Tibial nerve (tissue), 3 donors: ENCODE results near the gene TMC7.

ENCODE experiments used
- POLR2A ChIP-seq, 2 donors: fragments of 450-650 bp; IDR thresholded peaks; one replicate each; pipeline ENCODE4 v1.6.1; 2017; ENCODE audit warnings: antibody characterized with exemption in 2 of 2, mild to moderate bottlenecking in 2 of 2, moderate library complexity in 2 of 2
- TF ChIP-seq, protein P1 (sequence below), 5 experiments: fragments of 200-600 bp in 3 of 5; fragments of 450-650 bp in 2 of 5; sonication (generic) in 3 of 5; IDR thresholded peaks; one replicate each; pipeline ENCODE4 v1.5.1; 2016 to 2019; ENCODE audit warnings: antibody characterized with exemption in 5 of 5, mild to moderate bottlenecking in 3 of 5, moderate library complexity in 2 of 5

- TF ChIP-seq, protein P1, sequence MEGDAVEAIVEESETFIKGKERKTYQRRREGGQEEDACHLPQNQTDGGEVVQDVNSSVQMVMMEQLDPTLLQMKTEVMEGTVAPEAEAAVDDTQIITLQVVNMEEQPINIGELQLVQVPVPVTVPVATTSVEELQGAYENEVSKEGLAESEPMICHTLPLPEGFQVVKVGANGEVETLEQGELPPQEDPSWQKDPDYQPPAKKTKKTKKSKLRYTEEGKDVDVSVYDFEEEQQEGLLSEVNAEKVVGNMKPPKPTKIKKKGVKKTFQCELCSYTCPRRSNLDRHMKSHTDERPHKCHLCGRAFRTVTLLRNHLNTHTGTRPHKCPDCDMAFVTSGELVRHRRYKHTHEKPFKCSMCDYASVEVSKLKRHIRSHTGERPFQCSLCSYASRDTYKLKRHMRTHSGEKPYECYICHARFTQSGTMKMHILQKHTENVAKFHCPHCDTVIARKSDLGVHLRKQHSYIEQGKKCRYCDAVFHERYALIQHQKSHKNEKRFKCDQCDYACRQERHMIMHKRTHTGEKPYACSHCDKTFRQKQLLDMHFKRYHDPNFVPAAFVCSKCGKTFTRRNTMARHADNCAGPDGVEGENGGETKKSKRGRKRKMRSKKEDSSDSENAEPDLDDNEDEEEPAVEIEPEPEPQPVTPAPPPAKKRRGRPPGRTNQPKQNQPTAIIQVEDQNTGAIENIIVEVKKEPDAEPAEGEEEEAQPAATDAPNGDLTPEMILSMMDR (IDR thresholded peaks at IDR 0.05), result no peak
- TF ChIP-seq POLR2A (IDR thresholded peaks at IDR 0.05), result no peak
Observed at GRCh38 chr16:19073863-19074262, 90.1 kb downstream of the TMC7 start.
